ENCODE results near the gene LPP. TPM values are rescaled to one million over a fixed set of nuclear protein-coding genes. Genes with fewer than 3 reads are reported as not detected.

LPP gene
- total RNA-seq, 1 donor, result 92.1 TPM

- no peak for TF ChIP-seq CTCF (IDR thresholded peaks at IDR 0.05; ENCODE audit: insufficient read depth, low read length)
- no peak overlapping the region for H3K4me3 ChIP-seq (ENCODE audit: low read depth, low read length)
- no peak for DNase-seq (ENCODE audit: low read depth)
Measured at GRCh38 chr3:188253800-188254452, 100.0 kb downstream of the LPP start.

- H3K4me3 ChIP-seq (ENCODE audit: low read depth, low read length), result no peak overlapping the region
- no peak for DNase-seq (ENCODE audit: low read depth)
- no peak for TF ChIP-seq CTCF (IDR thresholded peaks at IDR 0.05; ENCODE audit: insufficient read depth, low read length)
Measured at GRCh38 chr3:188254520-188255070, 100.6 kb downstream of the LPP start.

GRCh38 chr3:188255190-188255589, 101.2 kb downstream of the LPP start:
- no peak overlapping the region for H3K4me3 ChIP-seq (ENCODE audit: low read depth, low read length)
- no peak for DNase-seq (ENCODE audit: low read depth)
- TF ChIP-seq CTCF (IDR thresholded peaks at IDR 0.05; ENCODE audit: insufficient read depth, low read length), result no peak

- TF ChIP-seq CTCF (IDR thresholded peaks at IDR 0.05; ENCODE audit: insufficient read depth, low read length), result no peak
- DNase-seq (ENCODE audit: low read depth), result no peak
- no peak overlapping the region for H3K4me3 ChIP-seq (ENCODE audit: low read depth, low read length)
Measured at GRCh38 chr3:188256758-188257157, 102.8 kb downstream of the LPP start.

- H3K4me3 ChIP-seq (ENCODE audit: low read depth, low read length), result no peak overlapping the region
- DNase-seq (ENCODE audit: low read depth), result no peak
Measured at GRCh38 chr3:188257384-188258026, 103.5 kb downstream of the LPP start.

GRCh38 chr3:188259191-188259590, 105.2 kb downstream of the LPP start:
- DNase-seq (ENCODE audit: low read depth), result no peak
- no peak overlapping the region for H3K4me3 ChIP-seq (ENCODE audit: low read depth, low read length)
- no peak for TF ChIP-seq CTCF (IDR thresholded peaks at IDR 0.05; ENCODE audit: insufficient read depth, low read length)

More at GRCh38 chr3:188257384-188258026, 103.5 kb downstream of the LPP start:
- TF ChIP-seq CTCF (IDR thresholded peaks at IDR 0.05; ENCODE audit: insufficient read depth, low read length), result no peak

Data from fibroblast of the aortic adventitia (primary cell).